Measurements from ENCODE around the gene HNF1A.

DNA sequence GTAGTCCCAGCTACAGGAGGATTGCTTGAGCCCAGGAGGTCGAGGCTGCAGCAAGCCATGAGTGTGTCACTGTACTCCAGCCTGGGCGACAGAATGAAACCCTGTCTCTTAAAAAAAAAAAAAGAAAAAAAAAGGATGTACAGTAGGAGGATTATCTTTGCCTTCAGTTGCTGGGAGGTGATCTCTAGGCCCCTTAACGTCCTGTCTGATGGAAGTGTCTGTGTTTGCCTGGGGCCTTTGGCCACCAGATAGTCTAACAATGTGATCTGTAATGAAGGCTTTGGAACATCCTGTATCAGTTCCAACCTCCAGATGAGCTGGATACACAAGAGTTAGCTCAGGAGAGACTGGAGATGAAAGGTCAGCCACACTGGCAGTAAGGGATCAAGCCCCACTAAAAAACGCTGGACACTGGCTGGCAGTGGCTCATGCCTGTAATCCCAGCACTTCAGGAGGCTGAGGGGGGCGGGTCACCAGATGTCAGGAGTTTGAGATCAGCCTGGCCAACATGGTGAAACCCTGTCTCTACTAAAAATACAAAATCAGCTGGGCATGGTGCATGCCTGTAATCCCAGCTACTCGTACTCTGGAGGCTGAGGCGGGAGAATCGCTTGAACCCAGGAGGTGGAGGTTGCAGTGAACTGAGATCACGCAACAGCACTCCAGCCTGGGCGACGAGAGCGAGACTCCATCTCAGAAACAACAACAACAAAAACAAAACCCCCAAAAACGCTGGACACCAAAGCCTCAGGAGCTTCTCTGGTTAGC, 19.0 kb upstream of the HNF1A start:
- TF ChIP-seq MXI1 (conservative IDR thresholded peaks at IDR 0.05; ENCODE audit: poor library complexity, severe bottlenecking) (no peak), EZH2 (IDR thresholded peaks at IDR 0.05; ENCODE audit: borderline replicate concordance, insufficient read depth, low read length, poor library complexity, severe bottlenecking) (no peak), CTCF (IDR thresholded peaks at IDR 0.05; ENCODE audit: poor library complexity, severe bottlenecking) (no peak)
